OCI-LY7 (cell line): ENCODE data around the gene FAM193B. TPM values are rescaled to one million over a fixed set of nuclear protein-coding genes. Genes with fewer than 3 reads are reported as not detected.
A peak's percentile ranks its signal among the peaks of the same experiment; 100 is the strongest.

Experiments used
- BruUV-seq: library from RNA; stranded (reverse); fragments of 400-500 nt; replicated peaks from 2 replicates; lab custom pipeline; 2021; lab: Mats Ljungman, UMichigan
- CTCF ChIA-PET: fragments of 300-600 bp; sonication (Branson Sonifier 250); formaldehyde crosslinking; loops from one replicate; lab custom pipeline; 2022; ENCODE audit warnings: antibody characterized with exemption; ENCODE audit not compliant: unreplicated experiment; lab: Charles Lee
- POLR2A ChIA-PET: fragments of 300-600 bp; sonication (Branson Sonifier 250); formaldehyde crosslinking; loops from one replicate; lab custom pipeline; 2022; ENCODE audit warnings: antibody characterized with exemption; lab: Charles Lee
- DNase-seq: peaks from one replicate; pipeline ENCODE4 v3.0.0-alpha.2; 2015; ENCODE audit warnings: low spot score
- H2AFZ ChIP-seq: fragments of 200-600 bp; sonication (generic), shearing (Covaris generic); 2 replicates; pipeline ENCODE4 v1.6.1; 2014; ENCODE audit warnings: mild to moderate bottlenecking, antibody characterized with exemption, low read length, moderate library complexity
- H3K27ac ChIP-seq: fragments of 200-600 bp; sonication (generic); 2 replicates; pipeline ENCODE4 v1.5.1; 2014; ENCODE audit warnings: mixed run types, low read depth, mild to moderate bottlenecking, moderate library complexity, low read length, inconsistent platforms; ENCODE audit not compliant: poor library complexity, severe bottlenecking
- H3K36me3 ChIP-seq: fragments of 200-600 bp; sonication (generic); 2 replicates; pipeline ENCODE4 v1.6.1; 2014; ENCODE audit warnings: mild to moderate bottlenecking, antibody characterized with exemption, low read length, moderate library complexity, mixed read lengths; ENCODE audit not compliant: insufficient read depth
- H3K4me1 ChIP-seq: fragments of 200-600 bp; sonication (generic); 2 replicates; pipeline ENCODE4 v1.5.1; 2014; ENCODE audit warnings: mild to moderate bottlenecking, low read length; ENCODE audit not compliant: insufficient read depth, poor library complexity, severe bottlenecking
- H3K4me2 ChIP-seq: fragments of 200-600 bp; sonication (generic); 2 replicates; pipeline ENCODE4 v1.6.1; 2014; ENCODE audit warnings: mild to moderate bottlenecking, low read length
- H3K4me3 ChIP-seq: fragments of 200-600 bp; sonication (generic); 2 replicates; pipeline ENCODE4 v1.5.1; 2014; ENCODE audit warnings: mild to moderate bottlenecking, low read depth, low read length; ENCODE audit not compliant: poor library complexity, severe bottlenecking
- H3K79me2 ChIP-seq: fragments of 200-600 bp; sonication (generic); 2 replicates; pipeline ENCODE4 v1.6.1; 2016; ENCODE audit warnings: low read depth, mild to moderate bottlenecking, low read length, moderate library complexity, mixed read lengths; ENCODE audit not compliant: insufficient read depth
- H3K9me2 ChIP-seq: fragments of 200-600 bp; sonication (generic); 2 replicates; pipeline ENCODE4 v1.6.1; 2016; ENCODE audit warnings: mild to moderate bottlenecking, low read length, mixed read lengths; ENCODE audit not compliant: insufficient read depth
- H3K9me3 ChIP-seq: fragments of 200-600 bp; sonication (generic); 2 replicates; pipeline ENCODE4 v1.6.1; 2014; ENCODE audit warnings: mild to moderate bottlenecking, mixed run types, low read length, mixed read lengths
- H4K20me1 ChIP-seq: fragments of 200-600 bp; sonication (generic); 2 replicates; pipeline ENCODE4 v1.6.1; 2014; ENCODE audit warnings: mild to moderate bottlenecking, antibody characterized with exemption, low read length, moderate library complexity, mixed read lengths; ENCODE audit not compliant: insufficient read depth
- CTCF ChIP-seq: fragments of 200-600 bp; sonication (generic); conservative IDR thresholded peaks from 2 replicates; pipeline ENCODE4 v1.5.1; 2014; ENCODE audit warnings: mild to moderate bottlenecking, antibody characterized with exemption, low read length, moderate library complexity, mixed read lengths
- EZH2phosphoT487 ChIP-seq: fragments of 200-600 bp; sonication (generic); IDR thresholded peaks from 2 replicates; pipeline ENCODE4 v1.6.1; 2018; ENCODE audit warnings: low read depth, borderline replicate concordance, mild to moderate bottlenecking, mixed run types, antibody characterized with exemption, low read length, moderate library complexity, mixed read lengths
- intact Hi-C: fragments of 100-400 bp; cut with micrococcal nuclease; formaldehyde crosslinking; loops from one replicate; pipeline ENCODE4 v1.10.0; 2022; ENCODE audit not compliant: unreplicated experiment
- total RNA-seq, 2 experiments: library from RNA; depleted of rRNA in 1 of 2; stranded (reverse); fragments of >200 nt in 1 of 2; shearing (Covaris generic) in 1 of 2; gene quantifications; 2 replicates each; pipeline ENCODE4 v1.2.3, GENCODE V29; 2014 to 2022

FAM193B gene
- total RNA-seq, 2 experiments from 2014 or later, result 63.2 to 104 TPM

- ChIA-PET POLR2A (interaction anchor here (0.6 to 2.8 kb wide), 3 partner anchors 14 to 498 kb away, joined by 3 to 24 read pairs (median 4); partner anchors contain the start of genes DDX41 and DOK3), CTCF (interaction anchor here (0.5 to 1.1 kb wide), 5 partner anchors 13 to 105 kb away, joined by 3 to 5 read pairs (median 3); partner anchors contain the start of gene DOK3)
- TF ChIP-seq EZH2phosphoT487 (no peak), CTCF (no peak)
- BruUV-seq, result no TSS peak
- Histone ChIP-seq H3K27ac (peak overlapping the region; percentile 9), H3K4me2 (peak overlapping the region; percentile 96), H3K36me3 (no peaks in the 10 kb centered on the region), H3K4me1 (peaks cover 40% of the 10 kb centered on the region), H3K9me3 (no peaks in the 10 kb centered on the region), H3K9me2 (no peaks in the 10 kb centered on the region), H4K20me1 (peaks cover 6% of the 10 kb centered on the region; the same call in 1 of the 2 replicates), H2AFZ (no peak overlapping the region), H3K4me3 (peak overlapping the region; percentile 81), H3K79me2 (no peaks in the 10 kb centered on the region)
- intact Hi-C loops, result loop anchor here (2.0 kb wide), 2 partner anchors 41 to 105 kb away; no protein-coding TSS in a partner anchor
- DNase-seq, result peak; percentile 16
Measured at GRCh38 chr5:177495243-177496060, 58.9 kb downstream of the FAM193B start.

GRCh38 chr5:177494346-177495195 is 59.8 kb downstream of the FAM193B start:
- Histone ChIP-seq H3K36me3 (no peaks in the 10 kb centered on the region), H3K79me2 (no peaks in the 10 kb centered on the region), H3K4me2 (peak overlapping the region; percentile 96), H3K9me3 (no peaks in the 10 kb centered on the region), H3K9me2 (no peaks in the 10 kb centered on the region), H3K4me1 (peaks cover 47% of the 10 kb centered on the region), H3K4me3 (no peak overlapping the region), H3K27ac (peak overlapping the region; percentile 51), H2AFZ (no peak overlapping the region), H4K20me1 (peaks cover 6% of the 10 kb centered on the region; the same call in 1 of the 2 replicates)
- CTCF ChIA-PET, result interaction anchor here (0.6 to 1.1 kb wide), 3 partner anchors 15 to 37 kb away, joined by 3 to 5 read pairs (median 3); partner anchors contain the start of gene DOK3
- no TSS peak for BruUV-seq
- intact Hi-C loops, result no loop called here
- POLR2A ChIA-PET, result interaction anchor here (0.6 to 0.7 kb wide), 3 partner anchors 12 to 138 kb away, joined by 3 read pairs; partner anchors contain the start of gene DDX41
- TF ChIP-seq EZH2phosphoT487 (no peak), CTCF (peak; percentile 56)
- peak; percentile 57 for DNase-seq
